Endothelial cell (in vitro differentiated cells): ENCODE results near the gene BMP2K. TPM values are rescaled to one million over a fixed set of nuclear protein-coding genes. Genes with fewer than 3 reads are reported as not detected.

Experiments
- DNase-seq: peaks from one replicate; pipeline ENCODE4 v3.0.0; 2021; ENCODE audit warnings: low spot score
- H3K27ac Mint-ChIP-seq: one replicate; pipeline ENCODE4 v1.8.0; 2021; ENCODE audit warnings: mixed read lengths, inconsistent platforms; ENCODE audit not compliant: unreplicated experiment
- H3K27me3 Mint-ChIP-seq: one replicate; pipeline ENCODE4 v1.8.0; 2021; ENCODE audit warnings: mild to moderate bottlenecking, moderate library complexity, mixed read lengths, inconsistent platforms; ENCODE audit not compliant: unreplicated experiment
- H3K36me3 Mint-ChIP-seq: one replicate; pipeline ENCODE4 v1.8.0; 2021; ENCODE audit warnings: mild to moderate bottlenecking, low read depth, mixed read lengths, inconsistent platforms; ENCODE audit not compliant: unreplicated experiment
- H3K4me1 Mint-ChIP-seq: one replicate; pipeline ENCODE4 v1.8.0; 2021; ENCODE audit warnings: mild to moderate bottlenecking, mixed read lengths, inconsistent platforms; ENCODE audit not compliant: unreplicated experiment
- H3K4me3 Mint-ChIP-seq: one replicate; pipeline ENCODE4 v1.8.0; 2021; ENCODE audit warnings: mild to moderate bottlenecking, mixed read lengths, inconsistent platforms; ENCODE audit not compliant: unreplicated experiment
- H3K9me3 Mint-ChIP-seq: one replicate; pipeline ENCODE4 v1.8.0; 2021; ENCODE audit warnings: mixed read lengths, inconsistent platforms; ENCODE audit not compliant: unreplicated experiment
- total RNA-seq: library from RNA; stranded (reverse); fragmentation: NEBNext Ultra II Directional; extraction: Animal tissue kit (Norgen Biotek cat#: 25700); gene quantifications from one replicate; pipeline ENCODE4 v1.2.1, GENCODE V29; 2021; ENCODE audit not compliant: unreplicated experiment
- TF ChIP-seq, protein P1 (sequence below): fragments of 200-600 bp; sonication (generic); IDR thresholded peaks from one replicate; pipeline ENCODE4 v1.5.0; 2021; ENCODE audit warnings: antibody characterized with exemption; ENCODE audit not compliant: unreplicated experiment

The BMP2K gene
- total RNA-seq, 1 donor from 2014 or later = 270 TPM

DNA sequence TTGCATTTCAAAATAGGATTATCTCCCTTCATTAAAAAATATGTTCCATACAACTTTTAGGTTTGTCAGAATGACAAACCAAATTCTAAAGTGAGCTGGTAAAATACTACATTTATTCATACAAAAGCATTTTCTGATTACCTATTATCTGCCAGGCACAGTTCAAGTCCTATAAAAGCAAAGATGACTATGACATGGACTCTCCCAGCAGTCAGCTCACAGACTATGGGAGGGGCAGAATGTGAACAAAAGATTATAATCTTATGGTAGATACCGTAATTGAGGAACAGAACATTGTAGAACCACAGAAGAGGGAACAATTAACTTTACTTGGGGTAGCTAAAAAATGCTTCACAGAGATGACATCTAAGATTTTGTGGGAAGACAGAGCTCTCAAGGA, 150.7 kb downstream of the BMP2K start:
- H3K36me3 Mint-ChIP-seq = peaks cover 26% of the 10 kb centered on the region

DNA sequence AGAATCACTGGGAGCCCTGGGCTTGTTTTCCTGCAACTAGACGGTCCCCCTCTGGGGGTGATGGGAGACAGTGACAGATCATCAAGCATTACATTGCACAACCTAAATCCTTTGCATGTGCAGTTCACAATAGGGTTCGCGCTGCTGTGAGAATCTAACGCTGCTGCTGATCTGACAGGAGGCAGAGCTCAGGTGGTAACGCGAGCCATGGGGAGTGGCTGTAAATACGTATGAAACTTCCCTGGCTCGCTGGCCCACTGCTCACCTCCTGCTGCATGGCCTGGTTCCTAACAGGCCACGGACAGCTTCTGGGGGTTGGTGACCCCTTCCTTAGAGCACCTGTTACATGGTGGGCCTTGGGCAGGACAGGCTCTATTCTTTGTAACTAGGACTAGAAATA, 152.7 kb downstream of the BMP2K start:
- Mint-ChIP-seq H3K9me3 (no peaks in the 10 kb centered on the region), H3K27ac (no peak overlapping the region), H3K27me3 (no peaks in the 10 kb centered on the region), H3K4me1 (peaks cover 6% of the 10 kb centered on the region), H3K36me3 (peaks cover 26% of the 10 kb centered on the region), H3K4me3 (no peak overlapping the region)
- DNase-seq = no peak
- TF ChIP-seq, protein P1, sequence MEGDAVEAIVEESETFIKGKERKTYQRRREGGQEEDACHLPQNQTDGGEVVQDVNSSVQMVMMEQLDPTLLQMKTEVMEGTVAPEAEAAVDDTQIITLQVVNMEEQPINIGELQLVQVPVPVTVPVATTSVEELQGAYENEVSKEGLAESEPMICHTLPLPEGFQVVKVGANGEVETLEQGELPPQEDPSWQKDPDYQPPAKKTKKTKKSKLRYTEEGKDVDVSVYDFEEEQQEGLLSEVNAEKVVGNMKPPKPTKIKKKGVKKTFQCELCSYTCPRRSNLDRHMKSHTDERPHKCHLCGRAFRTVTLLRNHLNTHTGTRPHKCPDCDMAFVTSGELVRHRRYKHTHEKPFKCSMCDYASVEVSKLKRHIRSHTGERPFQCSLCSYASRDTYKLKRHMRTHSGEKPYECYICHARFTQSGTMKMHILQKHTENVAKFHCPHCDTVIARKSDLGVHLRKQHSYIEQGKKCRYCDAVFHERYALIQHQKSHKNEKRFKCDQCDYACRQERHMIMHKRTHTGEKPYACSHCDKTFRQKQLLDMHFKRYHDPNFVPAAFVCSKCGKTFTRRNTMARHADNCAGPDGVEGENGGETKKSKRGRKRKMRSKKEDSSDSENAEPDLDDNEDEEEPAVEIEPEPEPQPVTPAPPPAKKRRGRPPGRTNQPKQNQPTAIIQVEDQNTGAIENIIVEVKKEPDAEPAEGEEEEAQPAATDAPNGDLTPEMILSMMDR = no peak

More for the DNA sequence above, 150.7 kb downstream of the BMP2K start:
- TF ChIP-seq, protein P1 = no peak
- Mint-ChIP-seq H3K4me1 (peaks cover 6% of the 10 kb centered on the region), H3K27me3 (no peaks in the 10 kb centered on the region), H3K9me3 (no peaks in the 10 kb centered on the region), H3K4me3 (no peak overlapping the region), H3K27ac (peak overlapping the region; percentile 26)
- no peak for DNase-seq

DNA sequence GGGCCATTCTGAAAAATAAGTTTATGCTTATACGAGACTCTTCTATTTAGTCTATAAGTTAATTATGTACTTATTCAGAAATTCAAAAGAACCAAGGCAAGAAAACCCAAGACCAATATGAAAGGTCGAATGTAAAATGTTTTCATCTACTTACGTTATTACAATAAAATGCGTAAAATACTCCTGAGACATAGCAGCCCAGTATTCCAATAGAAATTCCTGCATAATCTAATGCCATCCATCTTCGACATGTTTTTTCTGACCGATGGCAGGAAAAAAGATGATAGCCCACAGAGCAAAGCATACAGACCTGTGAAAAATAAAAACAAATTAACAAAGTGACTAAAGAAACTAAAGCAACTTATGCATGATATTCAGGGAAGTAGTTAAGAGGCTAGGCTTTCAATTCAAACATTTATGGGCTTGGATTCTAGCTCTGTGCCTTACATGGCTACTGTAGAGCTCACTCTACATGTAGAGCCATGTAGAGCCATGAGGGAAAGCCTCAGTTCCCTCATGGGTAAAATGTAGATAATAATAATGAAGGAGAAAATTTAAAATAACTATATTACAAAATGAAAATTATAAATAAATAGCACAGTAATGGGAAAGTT, 154.0 kb downstream of the BMP2K start:
- no peaks in the 10 kb centered on the region for H3K9me3 Mint-ChIP-seq
- DNase-seq = no peak
- TF ChIP-seq, protein P1 = no peak
- peaks cover 22% of the 10 kb centered on the region for H3K36me3 Mint-ChIP-seq
- H3K27me3 Mint-ChIP-seq = no peaks in the 10 kb centered on the region
- H3K27ac Mint-ChIP-seq = no peak overlapping the region
- no peak overlapping the region for H3K4me3 Mint-ChIP-seq
- H3K4me1 Mint-ChIP-seq = peaks cover 6% of the 10 kb centered on the region

DNA sequence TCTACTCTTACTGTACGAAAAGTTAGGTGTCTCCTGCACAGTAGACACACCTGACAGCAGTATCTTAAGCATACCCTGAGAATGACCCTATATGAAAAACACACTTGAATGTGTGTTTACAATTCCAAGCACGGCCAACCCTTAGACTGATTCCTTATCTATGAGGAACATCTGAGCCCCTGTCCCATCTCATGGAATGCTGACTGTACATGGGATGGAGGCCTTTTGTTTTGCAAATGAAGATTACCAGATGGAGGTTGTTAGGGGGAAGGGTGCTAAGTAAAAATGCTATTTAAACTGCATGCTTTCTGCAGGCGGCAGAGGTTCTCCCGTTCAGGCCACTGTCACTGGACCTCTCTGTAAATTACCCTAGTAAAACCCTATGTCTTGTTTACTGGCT, 160.8 kb downstream of the BMP2K start:
- peak overlapping the region; percentile 17 for H3K4me3 Mint-ChIP-seq
- H3K9me3 Mint-ChIP-seq = no peaks in the 10 kb centered on the region
- peaks cover 12% of the 10 kb centered on the region for H3K27me3 Mint-ChIP-seq
- H3K27ac Mint-ChIP-seq = peak overlapping the region; percentile 48
- DNase-seq = no peak
- H3K36me3 Mint-ChIP-seq = no peaks in the 10 kb centered on the region
- TF ChIP-seq, protein P1 = no peak
- H3K4me1 Mint-ChIP-seq = peaks cover 37% of the 10 kb centered on the region

DNA sequence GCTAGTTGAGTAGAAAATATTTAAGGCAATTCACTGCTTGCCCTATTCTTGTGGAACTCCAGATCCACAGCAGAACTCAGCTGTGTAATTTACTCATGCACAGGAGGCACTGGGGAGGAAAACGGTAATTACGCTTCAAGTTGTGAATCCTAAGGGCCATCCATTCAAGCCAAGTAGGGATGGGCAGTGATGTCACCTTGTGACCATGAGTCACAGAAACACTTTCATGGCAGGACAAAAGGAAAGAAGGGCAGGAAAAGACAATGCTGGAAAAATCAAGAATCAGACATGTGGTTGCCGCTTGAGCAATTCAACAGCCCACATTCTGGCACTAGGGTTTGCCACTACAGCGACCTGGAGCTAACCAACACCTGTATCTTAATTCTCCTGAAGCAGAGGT, 161.7 kb downstream of the BMP2K start:
- Mint-ChIP-seq H3K27me3 (peaks cover 13% of the 10 kb centered on the region), H3K4me1 (peaks cover 40% of the 10 kb centered on the region), H3K4me3 (peak overlapping the region; percentile 75), H3K36me3 (no peaks in the 10 kb centered on the region), H3K9me3 (no peaks in the 10 kb centered on the region), H3K27ac (peak overlapping the region; percentile 76)
- DNase-seq = no peak
- TF ChIP-seq, protein P1 = no peak
